Stimulated activated CD8-positive, alpha-beta memory T cell treated with anti-CD3 and anti-CD28 coated beads, Interleukin-7, amount 100 ng/mL, for 48 hours (primary cell): Measurements from ENCODE around the gene C1orf74.
A peak's percentile ranks its signal among the peaks of the same experiment; 100 is the strongest.

Experiments
- DNase-seq, 2 donors: peaks; one replicate each; pipeline ENCODE4 v3.0.0-alpha.2; 2020; ENCODE audit warnings: low read depth in 1 of 2; ENCODE audit errors: extremely low read depth in 1 of 2

Gene C1orf74

GRCh38 chr1:209784265-209785169 lies at the start of gene C1orf74:
Gene C1orf74 (minus strand): TSS chr1:209784559. CDS start chr1:209783634, 925 bp downstream.
- DNase-seq, result peak; percentile 98 to 99

- DNase-seq, result no peak
Observed at GRCh38 chr1:209831615-209832014, 47.3 kb upstream of the C1orf74 start.

GRCh38 chr1:209830722-209831121 lies 46.4 kb upstream of the C1orf74 start:
- DNase-seq, result no peak

- no peak for DNase-seq
Observed at GRCh38 chr1:209829716-209830115, 45.4 kb upstream of the C1orf74 start.

GRCh38 chr1:209827384-209828262 lies 43.3 kb upstream of the C1orf74 start, which contains the start of gene UTP25:
Gene UTP25 (plus strand): TSS chr1:209827972. CDS start chr1:209828064, 92 bp downstream.
- peak; percentile 77 to 91 for DNase-seq

GRCh38 chr1:209825591-209826434 lies 41.5 kb upstream of the C1orf74 start:
- no peak for DNase-seq

GRCh38 chr1:209823143-209824041 lies 39.0 kb upstream of the C1orf74 start:
- no peak for DNase-seq

- no peak for DNase-seq
Observed at GRCh38 chr1:209822706-209823105, 38.3 kb upstream of the C1orf74 start.

- no peak for DNase-seq
Observed at GRCh38 chr1:209820986-209821385, 36.6 kb upstream of the C1orf74 start.

GRCh38 chr1:209819058-209819457 lies 34.7 kb upstream of the C1orf74 start:
- no peak for DNase-seq

- DNase-seq, result no peak
Observed at GRCh38 chr1:209817691-209818090, 33.3 kb upstream of the C1orf74 start.

- DNase-seq, result no peak
Observed at GRCh38 chr1:209816923-209817322, 32.6 kb upstream of the C1orf74 start.

- no peak for DNase-seq
Observed at GRCh38 chr1:209815931-209816341, 31.6 kb upstream of the C1orf74 start.

GRCh38 chr1:209815490-209815889 lies 31.1 kb upstream of the C1orf74 start:
- no peak for DNase-seq

GRCh38 chr1:209813902-209814301 lies 29.5 kb upstream of the C1orf74 start:
- DNase-seq, result no peak

- no peak for DNase-seq
Observed at GRCh38 chr1:209810783-209811182, 26.4 kb upstream of the C1orf74 start.

GRCh38 chr1:209809611-209810010 lies 25.3 kb upstream of the C1orf74 start:
- DNase-seq, result no peak

- no peak for DNase-seq
Observed at GRCh38 chr1:209808059-209808581, 23.8 kb upstream of the C1orf74 start.

- DNase-seq, result no peak
Observed at GRCh38 chr1:209807509-209807908, 23.1 kb upstream of the C1orf74 start.
